Activated CD8-positive, alpha-beta T cell treated with anti-CD3 and anti-CD28 coated beads for 36 hours (primary cell): Measurements from ENCODE around the gene RPL9. TPM values are rescaled to one million over a fixed set of nuclear protein-coding genes. Genes with fewer than 3 reads are reported as not detected.

Source experiments
- ATAC-seq: fragments of 200-7000 bp; cut with Tn5 transposase; one replicate; pipeline ENCODE4 v1.10.0; 2021; ENCODE audit warnings: mild to moderate bottlenecking, moderate library complexity
- CTCF ChIA-PET: fragments of 350-600 bp; sonication (Branson Sonifier 250); formaldehyde crosslinking; loops from one replicate; lab custom pipeline; 2021; ENCODE audit warnings: antibody characterized with exemption; lab: Charles Lee
- POLR2A ChIA-PET: fragments of 350-600 bp; sonication (Branson Sonifier 250); formaldehyde crosslinking; loops from one replicate; lab custom pipeline; 2021; ENCODE audit warnings: antibody characterized with exemption; lab: Charles Lee
- DNase-seq: peaks from one replicate; pipeline ENCODE4 v3.0.0-alpha.2; 2020
- H3K27ac Mint-ChIP-seq: one replicate; pipeline ENCODE4 v1.8.0; 2021; ENCODE audit warnings: mild to moderate bottlenecking, mixed read lengths
- H3K27me3 Mint-ChIP-seq: one replicate; pipeline ENCODE4 v1.8.0; 2021; ENCODE audit warnings: mixed read lengths
- H3K36me3 Mint-ChIP-seq: one replicate; pipeline ENCODE4 v1.8.0; 2021; ENCODE audit warnings: low read depth, mixed read lengths
- H3K4me1 Mint-ChIP-seq: one replicate; pipeline ENCODE4 v1.8.0; 2021; ENCODE audit warnings: low read depth, mixed read lengths
- H3K4me3 Mint-ChIP-seq: one replicate; pipeline ENCODE4 v1.8.0; 2021; ENCODE audit warnings: mild to moderate bottlenecking, moderate library complexity, mixed read lengths
- H3K9me3 Mint-ChIP-seq: one replicate; pipeline ENCODE4 v1.8.0; 2021; ENCODE audit warnings: mixed read lengths
- intact Hi-C: fragments of 100-400 bp; cut with micrococcal nuclease; formaldehyde crosslinking; loops from one replicate; pipeline ENCODE4 v1.10.0; 2022
- total RNA-seq, 2 experiments: library from RNA; stranded (reverse); gene quantifications; one replicate each; pipeline ENCODE4 v1.2.3, GENCODE V29; 2021
- TF ChIP-seq, protein P1 (sequence below): fragments of 200-600 bp; IDR thresholded peaks from one replicate; pipeline ENCODE4 v1.8.0; 2022; ENCODE audit warnings: antibody characterized with exemption, mild to moderate bottlenecking

Gene RPL9
- total RNA-seq, 2 experiments from 2014 or later: 2,605 to 2,684 TPM

DNA sequence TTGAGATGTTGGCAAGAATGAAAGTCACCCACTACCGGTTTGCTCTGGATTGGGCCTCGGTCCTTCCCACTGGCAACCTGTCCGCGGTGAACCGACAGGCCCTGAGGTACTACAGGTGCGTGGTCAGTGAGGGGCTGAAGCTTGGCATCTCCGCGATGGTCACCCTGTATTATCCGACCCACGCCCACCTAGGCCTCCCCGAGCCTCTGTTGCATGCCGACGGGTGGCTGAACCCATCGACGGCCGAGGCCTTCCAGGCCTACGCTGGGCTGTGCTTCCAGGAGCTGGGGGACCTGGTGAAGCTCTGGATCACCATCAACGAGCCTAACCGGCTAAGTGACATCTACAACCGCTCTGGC lies 12.3 kb downstream of the RPL9 start:
- Mint-ChIP-seq H3K4me3 (no peak overlapping the region), H3K27me3 (no peaks in the 10 kb centered on the region), H3K27ac (no peak overlapping the region), H3K4me1 (peaks cover 25% of the 10 kb centered on the region), H3K9me3 (no peaks in the 10 kb centered on the region), H3K36me3 (peaks cover 18% of the 10 kb centered on the region)
- ChIA-PET CTCF (interaction anchor here (0.9 kb wide), 1 partner anchor 80 kb away, joined by 3 read pairs; the partner anchor contains the start of gene RFC1), POLR2A (interaction anchor here (1.7 to 4.5 kb wide), 2 partner anchors 10 to 12 kb away, joined by 4 to 46 read pairs; partner anchors contain the start of genes LIAS and RPL9)
- ATAC-seq (no peak), DNase-seq (no peak)
- TF ChIP-seq, protein P1, sequence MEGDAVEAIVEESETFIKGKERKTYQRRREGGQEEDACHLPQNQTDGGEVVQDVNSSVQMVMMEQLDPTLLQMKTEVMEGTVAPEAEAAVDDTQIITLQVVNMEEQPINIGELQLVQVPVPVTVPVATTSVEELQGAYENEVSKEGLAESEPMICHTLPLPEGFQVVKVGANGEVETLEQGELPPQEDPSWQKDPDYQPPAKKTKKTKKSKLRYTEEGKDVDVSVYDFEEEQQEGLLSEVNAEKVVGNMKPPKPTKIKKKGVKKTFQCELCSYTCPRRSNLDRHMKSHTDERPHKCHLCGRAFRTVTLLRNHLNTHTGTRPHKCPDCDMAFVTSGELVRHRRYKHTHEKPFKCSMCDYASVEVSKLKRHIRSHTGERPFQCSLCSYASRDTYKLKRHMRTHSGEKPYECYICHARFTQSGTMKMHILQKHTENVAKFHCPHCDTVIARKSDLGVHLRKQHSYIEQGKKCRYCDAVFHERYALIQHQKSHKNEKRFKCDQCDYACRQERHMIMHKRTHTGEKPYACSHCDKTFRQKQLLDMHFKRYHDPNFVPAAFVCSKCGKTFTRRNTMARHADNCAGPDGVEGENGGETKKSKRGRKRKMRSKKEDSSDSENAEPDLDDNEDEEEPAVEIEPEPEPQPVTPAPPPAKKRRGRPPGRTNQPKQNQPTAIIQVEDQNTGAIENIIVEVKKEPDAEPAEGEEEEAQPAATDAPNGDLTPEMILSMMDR: no peak
- intact Hi-C loops: loop anchor here (5.0 to 10.0 kb wide), 2 partner anchors 94 to 402 kb away; no protein-coding TSS in a partner anchor

DNA sequence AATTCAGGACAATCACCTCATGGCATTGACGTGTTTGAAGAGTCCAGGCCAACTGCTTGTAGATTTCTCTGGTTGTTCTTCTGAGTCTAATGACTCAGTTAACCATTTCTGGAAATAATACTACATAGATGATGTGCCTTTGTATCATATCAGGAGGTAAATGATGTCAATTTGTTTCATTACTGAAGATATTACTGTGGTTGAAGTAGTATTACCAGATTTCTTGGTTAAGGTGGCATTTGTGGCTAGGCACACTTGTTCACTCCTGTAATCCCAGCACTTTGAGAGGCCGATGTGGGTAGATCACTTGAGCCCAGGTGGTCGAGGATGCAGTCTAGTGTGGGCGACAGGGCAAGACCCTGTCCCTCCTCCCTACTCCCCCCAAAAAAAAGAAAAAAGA lies 15.7 kb downstream of the RPL9 start:
- POLR2A ChIA-PET: interaction anchor here (1.2 kb wide), 1 partner anchor 9 kb away, joined by 3 read pairs; no protein-coding TSS in a partner anchor
- no peak overlapping the region for H3K4me3 Mint-ChIP-seq
- DNase-seq: no peak
- ATAC-seq: no peak
- TF ChIP-seq, protein P1: no peak
- H3K27me3 Mint-ChIP-seq: no peaks in the 10 kb centered on the region
- intact Hi-C loops: loop anchor here (10.0 kb wide), 1 partner anchor 398 kb away; no protein-coding TSS in a partner anchor
- CTCF ChIA-PET: interaction anchor here (1.1 kb wide), 1 partner anchor 19 kb away, joined by 4 read pairs; no protein-coding TSS in a partner anchor
- H3K36me3 Mint-ChIP-seq: peaks cover 5% of the 10 kb centered on the region
- peaks cover 13% of the 10 kb centered on the region for H3K4me1 Mint-ChIP-seq
- H3K9me3 Mint-ChIP-seq: no peaks in the 10 kb centered on the region
- H3K27ac Mint-ChIP-seq: no peak overlapping the region

DNA sequence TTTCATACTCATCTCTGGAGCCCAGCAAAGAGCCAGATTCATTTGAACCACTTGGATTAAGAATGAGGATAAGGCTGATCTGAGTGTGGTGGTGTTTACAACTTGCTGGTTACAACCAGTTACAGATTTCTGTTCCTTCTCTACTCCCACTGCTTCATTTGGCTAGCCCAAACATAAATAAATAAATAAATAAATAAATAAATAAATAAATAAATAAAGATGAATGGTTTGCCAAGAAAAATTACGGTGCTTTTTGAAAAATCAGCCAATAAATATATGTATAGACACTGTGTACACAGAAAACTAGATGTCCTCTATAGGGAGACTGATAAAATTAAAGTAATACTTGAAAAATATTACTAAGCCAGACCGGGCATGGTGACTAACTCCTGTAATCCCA lies 17.1 kb downstream of the RPL9 start:
- no peak overlapping the region for H3K27ac Mint-ChIP-seq
- H3K4me1 Mint-ChIP-seq: peaks cover 3% of the 10 kb centered on the region
- H3K4me3 Mint-ChIP-seq: no peak overlapping the region
- H3K36me3 Mint-ChIP-seq: no peaks in the 10 kb centered on the region
- no peak for ATAC-seq
- DNase-seq: no peak
- ChIA-PET CTCF (interaction anchor here (1.1 to 1.3 kb wide), 2 partner anchors 14 to 18 kb away, joined by 3 to 4 read pairs; no protein-coding TSS in a partner anchor), POLR2A (interaction anchor here (1.5 kb wide), 1 partner anchor 10 kb away, joined by 5 read pairs; no protein-coding TSS in a partner anchor)
- H3K9me3 Mint-ChIP-seq: no peaks in the 10 kb centered on the region
- H3K27me3 Mint-ChIP-seq: peaks cover 1% of the 10 kb centered on the region
- intact Hi-C loops: loop anchor here (10.0 kb wide), 1 partner anchor 397 kb away; no protein-coding TSS in a partner anchor
- TF ChIP-seq, protein P1: no peak

DNA sequence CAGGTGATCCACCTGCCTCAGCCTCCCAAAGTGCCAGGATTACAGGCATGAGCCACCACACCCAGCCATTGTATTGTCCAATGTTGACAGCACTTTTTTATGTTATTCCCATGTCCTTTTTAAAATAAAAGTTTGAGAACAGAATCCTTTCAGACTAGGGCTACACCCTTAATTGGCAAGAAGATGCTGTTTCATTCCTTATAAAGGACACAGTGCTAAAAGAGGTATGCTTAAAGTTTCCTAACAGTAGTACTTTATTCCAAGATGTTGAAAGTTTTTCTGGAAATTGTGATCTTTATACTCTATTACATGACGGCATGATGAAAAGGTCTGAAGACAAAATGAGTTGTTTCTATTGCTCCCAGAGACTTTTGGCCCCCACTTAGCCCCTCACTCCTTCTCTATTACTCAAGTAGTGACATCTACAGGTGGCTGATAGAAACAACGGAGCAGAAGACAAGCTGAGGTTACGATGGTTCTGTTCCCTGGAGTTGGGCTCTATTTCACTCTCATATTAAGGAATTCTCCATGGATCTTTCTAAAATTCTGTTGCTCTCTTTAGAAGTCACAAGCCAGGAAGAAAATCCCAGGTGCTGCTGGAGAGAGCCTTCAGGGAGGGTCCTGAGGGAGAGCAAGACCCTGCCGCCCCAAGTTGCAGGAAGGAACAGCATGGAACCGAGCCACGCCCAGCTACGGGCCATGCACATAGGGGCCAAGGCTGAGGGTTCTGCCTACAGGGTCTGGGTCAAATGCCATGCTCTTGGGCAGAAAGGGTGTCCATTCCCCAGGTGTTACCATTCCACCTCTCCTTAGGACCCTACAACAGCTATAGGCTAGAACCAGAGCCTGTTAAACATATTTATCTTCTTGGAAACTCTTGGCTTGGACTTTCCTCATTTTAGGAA lies 22.8 kb downstream of the RPL9 start:
- CTCF ChIA-PET: interaction anchor here (0.7 to 3.6 kb wide), 8 partner anchors 13 to 533 kb away, joined by 3 to 14 read pairs (median 3); partner anchors contain the start of gene RFC1
- POLR2A ChIA-PET: interaction anchor here (0.7 to 1.2 kb wide), 2 partner anchors 11 to 918 kb away, joined by 3 to 4 read pairs; no protein-coding TSS in a partner anchor
- no peak overlapping the region for H3K4me3 Mint-ChIP-seq

More for the DNA sequence above, 22.8 kb downstream of the RPL9 start:
- Mint-ChIP-seq H3K9me3 (no peaks in the 10 kb centered on the region), H3K27ac (no peak overlapping the region), H3K4me1 (no peaks in the 10 kb centered on the region), H3K27me3 (peaks cover 1% of the 10 kb centered on the region), H3K36me3 (no peaks in the 10 kb centered on the region)
- intact Hi-C loops: no loop called here
- ATAC-seq: no peak
- TF ChIP-seq, protein P1: no peak
- no peak for DNase-seq
